GM12878 (cell line): Measurements from ENCODE around the gene TEKT5.

ENCODE experiments used
- ATF2 ChIP-seq: IDR thresholded peaks from 2 replicates; pipeline ENCODE4 v1.6.1; 2012; ENCODE audit warnings: low read length, inconsistent platforms
- BHLHE40 ChIP-seq, 2 experiments: fragments of 450-650 bp in 1 of 2; IDR thresholded peaks; 2 replicates each; pipeline ENCODE4 v1.6.1; 2011 to 2017; ENCODE audit warnings: low read depth in 2 of 2, borderline replicate concordance in 1 of 2, improper control_type of control experiment in 1 of 2, low read length in 1 of 2, mild to moderate bottlenecking in 1 of 2
- CTCF ChIP-seq, 3 experiments: IDR thresholded peaks in 2 of 3; conservative IDR thresholded peaks in 1 of 3; 2 replicates each; pipeline ENCODE4 v1.5.1; 2011; ENCODE audit warnings: low read depth in 3 of 3, low read length in 3 of 3, mild to moderate bottlenecking in 3 of 3, control low read depth in 2 of 3, moderate library complexity in 2 of 3, inconsistent platforms in 1 of 3, mixed read lengths in 1 of 3; ENCODE audit not compliant: control insufficient read depth in 2 of 3, insufficient read depth in 1 of 3; ENCODE audit errors: extremely low read depth in 1 of 3
- EP300 ChIP-seq, 2 experiments: fragments of 150-350 bp in 1 of 2; IDR thresholded peaks; 2 replicates each; pipeline ENCODE4 v1.6.1; 2011 to 2012; ENCODE audit warnings: low read depth in 2 of 2, low read length in 2 of 2, borderline replicate concordance in 1 of 2, improper control_type of control experiment in 1 of 2, inconsistent platforms in 1 of 2; ENCODE audit not compliant: control insufficient read depth in 1 of 2
- NFIC ChIP-seq: IDR thresholded peaks from 2 replicates; pipeline ENCODE4 v1.6.1; 2012; ENCODE audit warnings: low read depth, mild to moderate bottlenecking, inconsistent platforms, low read length, moderate library complexity
- POLR2A ChIP-seq: IDR thresholded peaks from 2 replicates; pipeline ENCODE4 v1.6.1; 2011; ENCODE audit warnings: low read depth, mild to moderate bottlenecking, low read length
- RAD21 ChIP-seq: IDR thresholded peaks from 2 replicates; pipeline ENCODE4 v1.6.1; 2011; ENCODE audit warnings: mild to moderate bottlenecking, low read depth, low read length, moderate library complexity; ENCODE audit not compliant: insufficient read depth
- SIN3A ChIP-seq: IDR thresholded peaks from 2 replicates; pipeline ENCODE4 v1.6.1; 2012; ENCODE audit warnings: low read depth, low read length, improper control_type of control experiment
- USF2 ChIP-seq: IDR thresholded peaks from 2 replicates; pipeline ENCODE4 v1.6.1; 2011; ENCODE audit warnings: low read depth, low read length, improper control_type of control experiment, borderline replicate concordance
- ZNF274 ChIP-seq: IDR thresholded peaks from one replicate; pipeline ENCODE4 v1.8.0; 2011; ENCODE audit not compliant: insufficient read length, insufficient read depth
- ZSCAN29 ChIP-seq: fragments of 450-650 bp; IDR thresholded peaks from 2 replicates; pipeline ENCODE4 v1.6.1; 2017; ENCODE audit warnings: mild to moderate bottlenecking, moderate library complexity

DNA sequence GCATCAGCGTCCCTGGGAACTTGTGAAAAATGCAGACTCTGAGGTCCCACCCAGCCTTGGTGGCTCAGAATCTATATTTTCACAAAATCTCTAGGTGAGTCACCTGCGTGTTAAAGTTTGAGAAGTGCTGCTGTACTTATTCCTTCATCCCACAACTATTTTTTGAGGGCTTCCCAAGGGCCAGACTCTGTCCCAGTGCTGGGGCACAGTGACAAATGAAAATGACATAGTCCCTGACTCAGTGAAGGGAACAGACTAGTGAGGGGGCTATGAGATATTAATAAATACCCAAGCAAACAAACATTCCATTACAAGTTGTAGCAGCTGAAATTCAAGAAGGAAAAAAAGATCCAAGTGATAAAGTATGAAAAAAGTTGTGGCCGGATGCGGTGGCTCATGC lies 104.4 kb downstream of the TEKT5 start:
- TF ChIP-seq SIN3A (no peak), ATF2 (no peak), POLR2A (no peak), NFIC (no peak), EP300 (IDR thresholded peaks at IDR 0.05; ENCODE audit: borderline replicate concordance in 1 of 2, control insufficient read depth in 1 of 2, low read depth in 2 of 2, low read length in 2 of 2) (no peak), ZSCAN29 (no peak), ZNF274 (no peak), CTCF (IDR thresholded peaks at IDR 0.05 in 2 of 3, conservative IDR thresholded peaks at IDR 0.05 in 1 of 3; ENCODE audit: control insufficient read depth in 2 of 3, extremely low read depth in 1 of 3, insufficient read depth in 1 of 3, low read depth in 3 of 3, low read length in 3 of 3) (no peak), BHLHE40 (IDR thresholded peaks at IDR 0.05; ENCODE audit: borderline replicate concordance in 1 of 2, low read depth in 2 of 2, low read length in 1 of 2) (no peak), USF2 (no peak), RAD21 (no peak)
